Measurements from ENCODE around the gene MGAT4C. TPM values are rescaled to one million over a fixed set of nuclear protein-coding genes. Genes with fewer than 3 reads are reported as not detected.

Gene MGAT4C
- total and polyA plus RNA-seq, 2 of the 8 experiments (the other 6 are each of a cell fraction or from before 2014, with no cell fraction given) = 1.6 to 2.5 TPM

GRCh38 chr12:85996280-85996679, 259.9 kb downstream of the MGAT4C start (continued):
- TF ChIP-seq, protein P1, sequence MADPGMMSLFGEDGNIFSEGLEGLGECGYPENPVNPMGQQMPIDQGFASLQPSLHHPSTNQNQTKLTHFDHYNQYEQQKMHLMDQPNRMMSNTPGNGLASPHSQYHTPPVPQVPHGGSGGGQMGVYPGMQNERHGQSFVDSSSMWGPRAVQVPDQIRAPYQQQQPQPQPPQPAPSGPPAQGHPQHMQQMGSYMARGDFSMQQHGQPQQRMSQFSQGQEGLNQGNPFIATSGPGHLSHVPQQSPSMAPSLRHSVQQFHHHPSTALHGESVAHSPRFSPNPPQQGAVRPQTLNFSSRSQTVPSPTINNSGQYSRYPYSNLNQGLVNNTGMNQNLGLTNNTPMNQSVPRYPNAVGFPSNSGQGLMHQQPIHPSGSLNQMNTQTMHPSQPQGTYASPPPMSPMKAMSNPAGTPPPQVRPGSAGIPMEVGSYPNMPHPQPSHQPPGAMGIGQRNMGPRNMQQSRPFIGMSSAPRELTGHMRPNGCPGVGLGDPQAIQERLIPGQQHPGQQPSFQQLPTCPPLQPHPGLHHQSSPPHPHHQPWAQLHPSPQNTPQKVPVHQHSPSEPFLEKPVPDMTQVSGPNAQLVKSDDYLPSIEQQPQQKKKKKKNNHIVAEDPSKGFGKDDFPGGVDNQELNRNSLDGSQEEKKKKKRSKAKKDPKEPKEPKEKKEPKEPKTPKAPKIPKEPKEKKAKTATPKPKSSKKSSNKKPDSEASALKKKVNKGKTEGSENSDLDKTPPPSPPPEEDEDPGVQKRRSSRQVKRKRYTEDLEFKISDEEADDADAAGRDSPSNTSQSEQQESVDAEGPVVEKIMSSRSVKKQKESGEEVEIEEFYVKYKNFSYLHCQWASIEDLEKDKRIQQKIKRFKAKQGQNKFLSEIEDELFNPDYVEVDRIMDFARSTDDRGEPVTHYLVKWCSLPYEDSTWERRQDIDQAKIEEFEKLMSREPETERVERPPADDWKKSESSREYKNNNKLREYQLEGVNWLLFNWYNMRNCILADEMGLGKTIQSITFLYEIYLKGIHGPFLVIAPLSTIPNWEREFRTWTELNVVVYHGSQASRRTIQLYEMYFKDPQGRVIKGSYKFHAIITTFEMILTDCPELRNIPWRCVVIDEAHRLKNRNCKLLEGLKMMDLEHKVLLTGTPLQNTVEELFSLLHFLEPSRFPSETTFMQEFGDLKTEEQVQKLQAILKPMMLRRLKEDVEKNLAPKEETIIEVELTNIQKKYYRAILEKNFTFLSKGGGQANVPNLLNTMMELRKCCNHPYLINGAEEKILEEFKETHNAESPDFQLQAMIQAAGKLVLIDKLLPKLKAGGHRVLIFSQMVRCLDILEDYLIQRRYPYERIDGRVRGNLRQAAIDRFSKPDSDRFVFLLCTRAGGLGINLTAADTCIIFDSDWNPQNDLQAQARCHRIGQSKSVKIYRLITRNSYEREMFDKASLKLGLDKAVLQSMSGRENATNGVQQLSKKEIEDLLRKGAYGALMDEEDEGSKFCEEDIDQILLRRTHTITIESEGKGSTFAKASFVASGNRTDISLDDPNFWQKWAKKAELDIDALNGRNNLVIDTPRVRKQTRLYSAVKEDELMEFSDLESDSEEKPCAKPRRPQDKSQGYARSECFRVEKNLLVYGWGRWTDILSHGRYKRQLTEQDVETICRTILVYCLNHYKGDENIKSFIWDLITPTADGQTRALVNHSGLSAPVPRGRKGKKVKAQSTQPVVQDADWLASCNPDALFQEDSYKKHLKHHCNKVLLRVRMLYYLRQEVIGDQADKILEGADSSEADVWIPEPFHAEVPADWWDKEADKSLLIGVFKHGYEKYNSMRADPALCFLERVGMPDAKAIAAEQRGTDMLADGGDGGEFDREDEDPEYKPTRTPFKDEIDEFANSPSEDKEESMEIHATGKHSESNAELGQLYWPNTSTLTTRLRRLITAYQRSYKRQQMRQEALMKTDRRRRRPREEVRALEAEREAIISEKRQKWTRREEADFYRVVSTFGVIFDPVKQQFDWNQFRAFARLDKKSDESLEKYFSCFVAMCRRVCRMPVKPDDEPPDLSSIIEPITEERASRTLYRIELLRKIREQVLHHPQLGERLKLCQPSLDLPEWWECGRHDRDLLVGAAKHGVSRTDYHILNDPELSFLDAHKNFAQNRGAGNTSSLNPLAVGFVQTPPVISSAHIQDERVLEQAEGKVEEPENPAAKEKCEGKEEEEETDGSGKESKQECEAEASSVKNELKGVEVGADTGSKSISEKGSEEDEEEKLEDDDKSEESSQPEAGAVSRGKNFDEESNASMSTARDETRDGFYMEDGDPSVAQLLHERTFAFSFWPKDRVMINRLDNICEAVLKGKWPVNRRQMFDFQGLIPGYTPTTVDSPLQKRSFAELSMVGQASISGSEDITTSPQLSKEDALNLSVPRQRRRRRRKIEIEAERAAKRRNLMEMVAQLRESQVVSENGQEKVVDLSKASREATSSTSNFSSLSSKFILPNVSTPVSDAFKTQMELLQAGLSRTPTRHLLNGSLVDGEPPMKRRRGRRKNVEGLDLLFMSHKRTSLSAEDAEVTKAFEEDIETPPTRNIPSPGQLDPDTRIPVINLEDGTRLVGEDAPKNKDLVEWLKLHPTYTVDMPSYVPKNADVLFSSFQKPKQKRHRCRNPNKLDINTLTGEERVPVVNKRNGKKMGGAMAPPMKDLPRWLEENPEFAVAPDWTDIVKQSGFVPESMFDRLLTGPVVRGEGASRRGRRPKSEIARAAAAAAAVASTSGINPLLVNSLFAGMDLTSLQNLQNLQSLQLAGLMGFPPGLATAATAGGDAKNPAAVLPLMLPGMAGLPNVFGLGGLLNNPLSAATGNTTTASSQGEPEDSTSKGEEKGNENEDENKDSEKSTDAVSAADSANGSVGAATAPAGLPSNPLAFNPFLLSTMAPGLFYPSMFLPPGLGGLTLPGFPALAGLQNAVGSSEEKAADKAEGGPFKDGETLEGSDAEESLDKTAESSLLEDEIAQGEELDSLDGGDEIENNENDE (IDR thresholded peaks at IDR 0.05; ENCODE audit: insufficient replicate concordance, low read length) = no peak
- TF ChIP-seq CHD1 (IDR thresholded peaks at IDR 0.05; ENCODE audit: low read depth, low read length) (no peak), CTBP2 (IDR thresholded peaks at IDR 0.05; ENCODE audit: borderline replicate concordance, insufficient read depth, insufficient read length, low read length) (no peak)

Data from H1 (cell line).